ENCODE data around the gene TTC17.

The TTC17 gene

DNA sequence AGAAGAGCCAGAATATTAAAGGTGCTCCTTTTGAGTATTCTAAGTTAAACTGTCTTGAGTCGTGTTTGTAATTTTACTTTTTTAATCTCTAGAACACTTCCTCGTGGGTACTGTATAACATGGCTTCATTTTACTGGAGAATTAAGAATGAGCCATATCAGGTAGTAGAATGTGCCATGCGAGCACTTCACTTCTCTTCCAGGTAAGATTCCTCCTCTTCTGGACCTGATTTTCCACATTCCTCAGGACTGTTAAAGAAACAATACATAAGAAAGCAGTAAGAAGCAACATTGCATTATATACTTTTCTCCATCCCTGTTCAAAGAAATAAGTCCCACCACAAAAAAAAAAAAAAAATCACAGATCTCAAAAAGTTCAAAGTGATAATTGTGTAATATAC lies 37.9 kb downstream of the TTC17 start:
- no peak for DNase-seq (ENCODE audit: low spot score)
- no CpG with 5 or more reads among the region's 3 CpGs for WGBS, 2 donors (ENCODE audit: extremely low coverage in 2 of 2, insufficient read length in 2 of 2, insufficient replicate concordance in 1 of 2)
- no peak overlapping the region for H4K91ac ChIP-seq (ENCODE audit: low read depth, low read length, poor library complexity)
- H2AK5ac ChIP-seq (ENCODE audit: low read depth, low read length), result no peak overlapping the region
- no peaks in the 10 kb centered on the region for H3K79me1 ChIP-seq (ENCODE audit: low read depth, low read length)
- no peak overlapping the region for H2AFZ ChIP-seq (ENCODE audit: low read length)
- no peak overlapping the region for H4K8ac ChIP-seq (ENCODE audit: low read depth, low read length)
- no peak overlapping the region for H3K4ac ChIP-seq (ENCODE audit: low read length)
- no peaks in the 10 kb centered on the region for H3K9me3 ChIP-seq (replicated peaks in 1 of 2; ENCODE audit: control insufficient read depth in 2 of 2, insufficient read depth in 1 of 2, low read depth in 1 of 2, low read length in 2 of 2)
- H2BK12ac ChIP-seq (ENCODE audit: low read length), result no peak overlapping the region
- no peaks in the 10 kb centered on the region for H3K4me1 ChIP-seq (ENCODE audit: control insufficient read depth in 2 of 2, insufficient read depth in 1 of 2, low read depth in 1 of 2, low read length in 2 of 2)
- H2BK120ac ChIP-seq (ENCODE audit: low read depth, low read length), result no peak overlapping the region
- H3K27me3 ChIP-seq (ENCODE audit: control insufficient read depth in 3 of 3, insufficient read depth in 3 of 3, low read depth in 1 of 3, low read length in 3 of 3), result no peaks in the 10 kb centered on the region
- H3K27ac ChIP-seq (replicated peaks; ENCODE audit: low read length), result no peak overlapping the region
- H2BK5ac ChIP-seq (ENCODE audit: low read length), result no peak overlapping the region
- peaks cover 22 to 97% of the 10 kb centered on the region in 2 donors for H3K36me3 ChIP-seq (replicated peaks in 1 of 2; ENCODE audit: control insufficient read depth in 2 of 2, insufficient read depth in 2 of 2, low read length in 2 of 2)
- H3K18ac ChIP-seq (ENCODE audit: low read length), result no peak overlapping the region
- no peak overlapping the region for H3K9ac ChIP-seq (ENCODE audit: low read depth, low read length, poor library complexity)
- no peak overlapping the region for H3K4me2 ChIP-seq (ENCODE audit: insufficient read depth, low read length, poor library complexity, severe bottlenecking)
- H3K14ac ChIP-seq (ENCODE audit: low read length), result no peak overlapping the region
- no peak overlapping the region for H3K23ac ChIP-seq (ENCODE audit: low read depth, low read length, poor library complexity)
- no peak overlapping the region for H3K4me3 ChIP-seq (ENCODE audit: low read length in 2 of 2)
- H2BK15ac ChIP-seq (ENCODE audit: low read length), result no peak overlapping the region

DNA sequence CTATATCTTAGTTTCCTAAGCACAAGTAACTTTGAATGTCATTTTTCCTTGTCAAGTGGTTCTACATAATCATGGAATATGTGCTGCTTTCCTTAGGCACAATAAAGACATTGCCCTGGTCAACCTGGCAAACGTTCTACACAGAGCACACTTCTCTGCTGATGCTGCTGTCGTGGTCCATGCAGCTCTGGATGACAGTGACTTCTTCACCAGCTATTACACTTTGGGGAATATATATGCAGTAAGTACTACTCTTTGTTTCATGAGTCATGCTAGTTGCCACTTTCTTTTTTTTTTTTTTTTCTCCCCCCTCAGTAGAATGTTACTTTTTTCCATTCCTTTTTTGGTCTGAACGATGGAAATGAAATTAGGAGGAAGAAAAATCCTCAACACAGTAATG lies 38.5 kb downstream of the TTC17 start:
- no peak overlapping the region for H2AK5ac ChIP-seq (ENCODE audit: low read depth, low read length)
- no peaks in the 10 kb centered on the region for H3K79me1 ChIP-seq (ENCODE audit: low read depth, low read length)
- no peak overlapping the region for H2BK120ac ChIP-seq (ENCODE audit: low read depth, low read length)
- H2BK15ac ChIP-seq (ENCODE audit: low read length), result no peak overlapping the region
- H3K36me3 ChIP-seq (replicated peaks in 1 of 2; ENCODE audit: control insufficient read depth in 2 of 2, insufficient read depth in 2 of 2, low read length in 2 of 2), result peaks cover 21 to 97% of the 10 kb centered on the region in 2 donors
- no peak overlapping the region for H2BK12ac ChIP-seq (ENCODE audit: low read length)
- H3K27me3 ChIP-seq (ENCODE audit: control insufficient read depth in 3 of 3, insufficient read depth in 3 of 3, low read depth in 1 of 3, low read length in 3 of 3), result no peaks in the 10 kb centered on the region
- no peak overlapping the region for H4K91ac ChIP-seq (ENCODE audit: low read depth, low read length, poor library complexity)
- H3K4me3 ChIP-seq (ENCODE audit: low read length in 2 of 2), result no peak overlapping the region
- no CpG with 5 or more reads among the region's 3 CpGs for WGBS, 2 donors (ENCODE audit: extremely low coverage in 2 of 2, insufficient read length in 2 of 2, insufficient replicate concordance in 1 of 2)
- no peak overlapping the region for H2BK5ac ChIP-seq (ENCODE audit: low read length)
- no peak overlapping the region for H3K18ac ChIP-seq (ENCODE audit: low read length)
- H3K27ac ChIP-seq (replicated peaks; ENCODE audit: low read length), result no peak overlapping the region
- H3K4me2 ChIP-seq (ENCODE audit: insufficient read depth, low read length, poor library complexity, severe bottlenecking), result no peak overlapping the region
- DNase-seq (ENCODE audit: low spot score), result no peak
- H3K14ac ChIP-seq (ENCODE audit: low read length), result no peak overlapping the region
- H3K4ac ChIP-seq (ENCODE audit: low read length), result no peak overlapping the region
- H3K9ac ChIP-seq (ENCODE audit: low read depth, low read length, poor library complexity), result no peak overlapping the region
- no peaks in the 10 kb centered on the region for H3K4me1 ChIP-seq (ENCODE audit: control insufficient read depth in 2 of 2, insufficient read depth in 1 of 2, low read depth in 1 of 2, low read length in 2 of 2)
- no peak overlapping the region for H4K8ac ChIP-seq (ENCODE audit: low read depth, low read length)
- no peaks in the 10 kb centered on the region for H3K9me3 ChIP-seq (replicated peaks in 1 of 2; ENCODE audit: control insufficient read depth in 2 of 2, insufficient read depth in 1 of 2, low read depth in 1 of 2, low read length in 2 of 2)
- no peak overlapping the region for H3K23ac ChIP-seq (ENCODE audit: low read depth, low read length, poor library complexity)
- H2AFZ ChIP-seq (ENCODE audit: low read length), result no peak overlapping the region

DNA sequence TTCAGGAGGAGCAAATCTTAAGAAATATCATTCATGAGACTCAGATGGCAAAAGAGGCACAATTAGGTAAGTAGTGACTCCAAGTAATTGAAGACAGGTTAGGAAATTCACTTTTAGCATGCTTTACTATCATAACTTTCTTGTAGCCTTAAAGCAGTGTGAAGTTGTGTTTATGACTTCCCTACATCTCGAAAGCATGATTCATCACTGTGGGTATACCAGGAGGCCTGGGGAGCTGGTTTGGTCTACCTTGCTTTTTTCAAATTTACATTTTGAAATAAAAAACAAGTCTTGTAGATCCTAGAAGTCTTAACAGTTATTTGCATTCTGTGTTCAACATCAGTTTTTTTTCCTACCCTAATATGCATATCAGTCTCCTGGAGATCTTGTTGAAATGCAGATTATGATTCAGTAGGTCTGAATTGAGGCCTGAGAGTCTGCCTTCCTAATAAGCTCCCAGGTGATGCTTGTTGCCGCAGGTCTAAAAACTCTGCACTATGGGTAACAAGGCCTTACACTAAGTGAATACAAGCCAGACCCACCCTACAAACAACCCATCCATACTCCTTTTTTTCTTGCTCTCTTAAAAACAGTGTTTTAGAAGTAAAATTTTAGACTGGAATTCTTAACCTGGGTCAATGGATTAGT lies 41.4 kb downstream of the TTC17 start:
- Histone ChIP-seq H3K27ac (replicated peaks; ENCODE audit: low read length) (no peak overlapping the region), H3K23ac (ENCODE audit: low read depth, low read length, poor library complexity) (no peak overlapping the region), H3K79me1 (ENCODE audit: low read depth, low read length) (no peaks in the 10 kb centered on the region), H3K4ac (ENCODE audit: low read length) (no peak overlapping the region), H3K9me3 (replicated peaks in 1 of 2; ENCODE audit: control insufficient read depth in 2 of 2, insufficient read depth in 1 of 2, low read depth in 1 of 2, low read length in 2 of 2) (no peaks in the 10 kb centered on the region), H2BK120ac (ENCODE audit: low read depth, low read length) (no peak overlapping the region), H3K27me3 (ENCODE audit: control insufficient read depth in 3 of 3, insufficient read depth in 3 of 3, low read depth in 1 of 3, low read length in 3 of 3) (no peaks in the 10 kb centered on the region), H3K18ac (ENCODE audit: low read length) (no peak overlapping the region), H3K4me1 (ENCODE audit: control insufficient read depth in 2 of 2, insufficient read depth in 1 of 2, low read depth in 1 of 2, low read length in 2 of 2) (no peaks in the 10 kb centered on the region), H2AFZ (ENCODE audit: low read length) (no peak overlapping the region), H3K14ac (ENCODE audit: low read length) (no peak overlapping the region), H3K36me3 (replicated peaks in 1 of 2; ENCODE audit: control insufficient read depth in 2 of 2, insufficient read depth in 2 of 2, low read length in 2 of 2) (peaks cover 20 to 100% of the 10 kb centered on the region in 2 donors), H2BK15ac (ENCODE audit: low read length) (no peak overlapping the region), H3K9ac (ENCODE audit: low read depth, low read length, poor library complexity) (no peak overlapping the region), H4K8ac (ENCODE audit: low read depth, low read length) (no peak overlapping the region), H4K91ac (ENCODE audit: low read depth, low read length, poor library complexity) (no peak overlapping the region), H3K4me3 (ENCODE audit: low read length in 2 of 2) (no peak overlapping the region), H3K4me2 (ENCODE audit: insufficient read depth, low read length, poor library complexity, severe bottlenecking) (no peak overlapping the region), H2BK12ac (ENCODE audit: low read length) (no peak overlapping the region), H2BK5ac (ENCODE audit: low read length) (no peak overlapping the region), H2AK5ac (ENCODE audit: low read depth, low read length) (no peak overlapping the region)
- no CpG with 5 or more reads among the region's 2 CpGs for WGBS, 2 donors (ENCODE audit: extremely low coverage in 2 of 2, insufficient read length in 2 of 2, insufficient replicate concordance in 1 of 2)
- DNase-seq (ENCODE audit: low spot score), result no peak

DNA sequence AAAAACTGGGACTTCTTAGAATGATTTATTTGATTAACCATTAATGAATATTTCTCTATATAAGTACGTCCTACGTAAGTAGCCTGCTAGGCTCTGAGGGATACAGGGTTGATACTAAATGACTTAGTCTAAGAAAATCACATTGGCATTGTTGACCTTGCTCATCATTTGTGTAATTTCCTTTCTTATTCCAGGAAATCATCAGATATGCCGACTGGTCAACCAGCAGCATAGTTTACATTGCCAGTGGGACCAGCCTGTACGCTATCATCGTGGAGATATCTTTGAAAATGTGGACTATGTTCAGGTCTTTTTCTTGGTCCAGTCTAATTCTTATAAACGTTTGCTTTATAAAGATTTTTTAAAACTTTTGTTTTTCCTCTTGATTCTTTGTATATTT lies 42.5 kb downstream of the TTC17 start:
- no peak for DNase-seq (ENCODE audit: low spot score)
- no CpG with 5 or more reads among the region's 6 CpGs for WGBS, 2 donors (ENCODE audit: extremely low coverage in 2 of 2, insufficient read length in 2 of 2, insufficient replicate concordance in 1 of 2)
- Histone ChIP-seq H2AFZ (ENCODE audit: low read length) (no peak overlapping the region), H3K9me3 (replicated peaks in 1 of 2; ENCODE audit: control insufficient read depth in 2 of 2, insufficient read depth in 1 of 2, low read depth in 1 of 2, low read length in 2 of 2) (no peaks in the 10 kb centered on the region), H2BK120ac (ENCODE audit: low read depth, low read length) (no peak overlapping the region), H3K9ac (ENCODE audit: low read depth, low read length, poor library complexity) (no peak overlapping the region), H3K27me3 (ENCODE audit: control insufficient read depth in 3 of 3, insufficient read depth in 3 of 3, low read depth in 1 of 3, low read length in 3 of 3) (no peaks in the 10 kb centered on the region), H3K36me3 (replicated peaks in 1 of 2; ENCODE audit: control insufficient read depth in 2 of 2, insufficient read depth in 2 of 2, low read length in 2 of 2) (peaks cover 25 to 100% of the 10 kb centered on the region in 2 donors), H3K4me2 (ENCODE audit: insufficient read depth, low read length, poor library complexity, severe bottlenecking) (no peak overlapping the region), H2AK5ac (ENCODE audit: low read depth, low read length) (no peak overlapping the region), H3K79me1 (ENCODE audit: low read depth, low read length) (no peaks in the 10 kb centered on the region), H3K4me3 (ENCODE audit: low read length in 2 of 2) (no peak overlapping the region), H3K4ac (ENCODE audit: low read length) (no peak overlapping the region), H2BK5ac (ENCODE audit: low read length) (no peak overlapping the region), H3K18ac (ENCODE audit: low read length) (no peak overlapping the region), H2BK12ac (ENCODE audit: low read length) (no peak overlapping the region), H3K4me1 (ENCODE audit: control insufficient read depth in 2 of 2, insufficient read depth in 1 of 2, low read depth in 1 of 2, low read length in 2 of 2) (no peaks in the 10 kb centered on the region), H3K14ac (ENCODE audit: low read length) (no peak overlapping the region), H2BK15ac (ENCODE audit: low read length) (no peak overlapping the region), H3K23ac (ENCODE audit: low read depth, low read length, poor library complexity) (no peak overlapping the region), H4K91ac (ENCODE audit: low read depth, low read length, poor library complexity) (no peak overlapping the region), H4K8ac (ENCODE audit: low read depth, low read length) (no peak overlapping the region), H3K27ac (replicated peaks; ENCODE audit: low read length) (no peak overlapping the region)

All from neuronal stem cell (in vitro differentiated cells).